SK-N-SH (cell line): ENCODE data around the gene KCND3. TPM values are rescaled to one million over a fixed set of nuclear protein-coding genes. Genes with fewer than 3 reads are reported as not detected.

Experiments used
- CTCF ChIA-PET: fragments of 300-600, 350-600 bp; formaldehyde crosslinking; extraction: SDS; loops from one replicate; lab custom pipeline; 2021; lab: Yijun Ruan, JAX
- POLR2A ChIA-PET: fragments of 350-600 bp; sonication (Branson Sonifier 250); formaldehyde crosslinking; extraction: SDS; loops from one replicate; lab custom pipeline; 2020; ENCODE audit warnings: antibody characterized with exemption, inconsistent platforms; lab: Yijun Ruan, JAX
- DNase-seq: peaks from one replicate; pipeline ENCODE4 v3.0.0; 2012
- H2AFZ ChIP-seq: fragments of 200-600 bp; sonication (generic); 2 replicates; pipeline ENCODE4 v1.8.1; 2016; ENCODE audit warnings: antibody characterized with exemption, mild to moderate bottlenecking, low read depth
- H3F3A ChIP-seq: fragments of 200-600 bp; sonication (generic); replicated peaks from 2 replicates; pipeline ENCODE3; 2016; ENCODE audit warnings: antibody characterized with exemption, mild to moderate bottlenecking; ENCODE audit not compliant: insufficient read depth
- H3K27ac ChIP-seq, 2 experiments: fragments of 200-500 bp in 1 of 2; fragments of 200-600 bp in 1 of 2; sonication (Bioruptor generic) in 1 of 2; sonication (generic), shearing (Covaris generic) in 1 of 2; 2 replicates each; pipeline versions ENCODE4 v1.5.1 to v1.6.1; 2014 to 2016; ENCODE audit warnings: low read depth in 2 of 2, inconsistent platforms in 1 of 2, low read length in 1 of 2, mild to moderate bottlenecking in 1 of 2, mixed read lengths in 1 of 2
- H3K27me3 ChIP-seq: fragments of 200-600 bp; sonication (generic), shearing (Covaris generic); 2 replicates; pipeline ENCODE4 v1.6.1; 2016; ENCODE audit warnings: mixed run types; ENCODE audit not compliant: insufficient read depth
- H3K36me3 ChIP-seq, 2 experiments: fragments of 200-500 bp in 1 of 2; fragments of 200-600 bp in 1 of 2; sonication (Bioruptor generic) in 1 of 2; sonication (generic) in 1 of 2; replicated peaks in 1 of 2; 2 replicates each; pipeline versions ENCODE3 to v1.5.1; 2014 to 2016; ENCODE audit warnings: low read length in 1 of 2, mild to moderate bottlenecking in 1 of 2; ENCODE audit not compliant: insufficient read depth in 2 of 2, control insufficient read depth in 1 of 2
- H3K4me1 ChIP-seq, 2 experiments: fragments of 200-500 bp in 1 of 2; fragments of 200-600 bp in 1 of 2; sonication (Bioruptor generic) in 1 of 2; sonication (generic), shearing (Covaris generic) in 1 of 2; 2 replicates each; pipeline versions ENCODE4 v1.5.1 to v1.6.1; 2014 to 2016; ENCODE audit warnings: low read depth in 1 of 2, low read length in 1 of 2, mixed run types in 1 of 2; ENCODE audit not compliant: insufficient read depth in 2 of 2, control insufficient read depth in 1 of 2
- H3K4me2 ChIP-seq: fragments of 200-600 bp; sonication (generic), shearing (Covaris generic); 2 replicates; pipeline ENCODE4 v1.6.1; 2017; ENCODE audit warnings: mixed run types
- H3K4me3 ChIP-seq, 2 experiments: fragments of 200-500 bp in 1 of 2; fragments of 200-600 bp in 1 of 2; sonication (Bioruptor generic) in 1 of 2; sonication (generic), shearing (Covaris generic) in 1 of 2; 2 replicates each; pipeline versions ENCODE4 v1.5.1 to v1.8.1; 2014 to 2016; ENCODE audit warnings: low read depth in 2 of 2, inconsistent platforms in 1 of 2, low read length in 1 of 2, mild to moderate bottlenecking in 1 of 2, mixed read lengths in 1 of 2, moderate library complexity in 1 of 2
- H3K79me2 ChIP-seq: fragments of 200-600 bp; sonication (generic); 2 replicates; pipeline ENCODE4 v1.8.1; 2017; ENCODE audit warnings: mild to moderate bottlenecking; ENCODE audit not compliant: insufficient read depth
- H3K9ac ChIP-seq: fragments of 200-600 bp; sonication (generic); 2 replicates; pipeline ENCODE4 v1.6.1; 2017; ENCODE audit warnings: mixed run types
- H3K9me2 ChIP-seq: fragments of 200-600 bp; sonication (generic); 2 replicates; pipeline ENCODE4 v1.6.1; 2017; ENCODE audit warnings: mixed run types
- H3K9me3 ChIP-seq: fragments of 200-600 bp; sonication (generic); 2 replicates; pipeline ENCODE4 v1.6.1; 2017; ENCODE audit warnings: mixed run types, mild to moderate bottlenecking, moderate library complexity
- H4K20me1 ChIP-seq: fragments of 200-600 bp; sonication (generic); 2 replicates; pipeline ENCODE4 v1.6.1; 2017; ENCODE audit warnings: mild to moderate bottlenecking, mixed run types; ENCODE audit not compliant: insufficient read depth
- CHD2 ChIP-seq: fragments of 150-350 bp; IDR thresholded peaks from 2 replicates; pipeline ENCODE4 v1.6.1; 2018; ENCODE audit warnings: low read length; ENCODE audit not compliant: partially characterized antibody
- EP300 ChIP-seq, 2 experiments: IDR thresholded peaks; 2 replicates each; pipeline versions ENCODE4 v1.4.0 to v1.6.1; 2012; ENCODE audit warnings: borderline replicate concordance in 1 of 2, low read depth in 1 of 2, low read length in 1 of 2
- EZH2phosphoT487 ChIP-seq: fragments of 200-600 bp; sonication (generic); IDR thresholded peaks from 2 replicates; pipeline ENCODE4 v1.6.1; 2017; ENCODE audit warnings: low read depth, mixed run types, mild to moderate bottlenecking, antibody characterized with exemption, moderate library complexity, borderline replicate concordance
- FOXM1 ChIP-seq: IDR thresholded peaks from 2 replicates; pipeline ENCODE4 v1.4.0; 2012; ENCODE audit warnings: low read depth, mild to moderate bottlenecking
- MAX ChIP-seq: IDR thresholded peaks from 2 replicates; pipeline ENCODE4 v1.4.0; 2012; ENCODE audit warnings: low read depth
- MEF2A ChIP-seq: IDR thresholded peaks from 2 replicates; pipeline ENCODE4 v1.4.0; 2012; ENCODE audit warnings: low read depth, borderline replicate concordance
- MXI1 ChIP-seq: IDR thresholded peaks from 2 replicates; pipeline ENCODE4 v1.6.1; 2012; ENCODE audit warnings: mild to moderate bottlenecking, low read depth, low read length, improper control_type of control experiment
- NRF1 ChIP-seq: IDR thresholded peaks from 2 replicates; pipeline ENCODE4 v1.6.1; 2012; ENCODE audit warnings: low read depth, mild to moderate bottlenecking, low read length
- POLR2AphosphoS5 ChIP-seq: IDR thresholded peaks from 2 replicates; pipeline ENCODE4 v1.6.1; 2012; ENCODE audit warnings: low read depth, low read length
- RAD21 ChIP-seq: IDR thresholded peaks from 2 replicates; pipeline ENCODE4 v1.6.1; 2012; ENCODE audit warnings: mild to moderate bottlenecking, low read length
- RCOR1 ChIP-seq: fragments of 150-350 bp; IDR thresholded peaks from 2 replicates; pipeline ENCODE4 v1.6.1; 2017; ENCODE audit warnings: antibody characterized with exemption, low read length
- REST ChIP-seq: IDR thresholded peaks from 2 replicates; pipeline ENCODE4 v1.6.1; 2012; ENCODE audit warnings: mild to moderate bottlenecking, low read depth, low read length, moderate library complexity
- RXRA ChIP-seq: IDR thresholded peaks from 2 replicates; pipeline ENCODE4 v1.4.0; 2012; ENCODE audit warnings: low read depth, mild to moderate bottlenecking, borderline replicate concordance
- SMC3 ChIP-seq: IDR thresholded peaks from 2 replicates; pipeline ENCODE4 v1.6.1; 2012; ENCODE audit warnings: low read depth, low read length, improper control_type of control experiment
- TEAD4 ChIP-seq: IDR thresholded peaks from 2 replicates; pipeline ENCODE4 v1.4.0; 2012; ENCODE audit warnings: mild to moderate bottlenecking, borderline replicate concordance; ENCODE audit not compliant: insufficient read depth
- YY1 ChIP-seq: IDR thresholded peaks from 2 replicates; pipeline ENCODE4 v1.4.0; 2012; ENCODE audit warnings: low read depth, mild to moderate bottlenecking
- ZBTB33 ChIP-seq: IDR thresholded peaks from 2 replicates; pipeline ENCODE4 v1.4.0; 2012; ENCODE audit warnings: low read depth, borderline replicate concordance
- WGBS: methylation state at CpG from one replicate; pipeline ENCODE4 v1.1.6; 2017; ENCODE audit warnings: low lambda C conversion rate; 5-methylcytosine and 5-hydroxymethylcytosine counted together
- polyA plus RNA-seq, 3 experiments: library from polyadenylated mRNA; depleted of rRNA; stranded (reverse); fragments of >200 nt; gene quantifications; 2 replicates each; pipeline ENCODE4 v1.2.3, GENCODE V29; 2012

Gene KCND3
- polyA plus RNA-seq, 1 of the 3 experiments (the other 2 are of a cell fraction) = not detected

- TF ChIP-seq ZBTB33 (no peak), MEF2A (no peak), RXRA (no peak), FOXM1 (no peak), RCOR1 (no peak), SMC3 (no peak), MXI1 (no peak), EZH2phosphoT487 (no peak), EP300 (IDR thresholded peaks at IDR 0.05; ENCODE audit: borderline replicate concordance in 1 of 2, low read depth in 1 of 2, low read length in 1 of 2) (no peak)
Measured at GRCh38 chr1:111819566-111820263, 169.8 kb downstream of the KCND3 start (continued).

GRCh38 chr1:111818546-111818945 is 170.9 kb downstream of the KCND3 start:
- CTCF ChIA-PET = no interaction called here
- WGBS = 15% methylated on average over 4 of the region's 5 CpGs

More at GRCh38 chr1:111818546-111818945, 170.9 kb downstream of the KCND3 start:
- H3K27me3 ChIP-seq = no peaks in the 10 kb centered on the region; the same call in 1 of the 2 replicates
- H3K9ac ChIP-seq = no peak overlapping the region
- no peak for TF ChIP-seq REST
- no peak for TF ChIP-seq SMC3
- no peak for TF ChIP-seq TEAD4
- no peak for TF ChIP-seq MAX
- TF ChIP-seq YY1 = no peak
- TF ChIP-seq POLR2AphosphoS5 = no peak
- no peak for TF ChIP-seq NRF1
- no peak for TF ChIP-seq MEF2A
- no peak for TF ChIP-seq CHD2
- no peak for TF ChIP-seq RAD21
- no peak overlapping the region for H3K4me3 ChIP-seq
- H2AFZ ChIP-seq = no peak overlapping the region
- no peaks in the 10 kb centered on the region for H4K20me1 ChIP-seq
- no peaks in the 10 kb centered on the region for H3K79me2 ChIP-seq
- H3K4me2 ChIP-seq = no peak overlapping the region
- no peaks in the 10 kb centered on the region for H3K9me2 ChIP-seq
- POLR2A ChIA-PET = no interaction called here
- no peak for DNase-seq
- no peaks in the 10 kb centered on the region for H3F3A ChIP-seq
- no peak overlapping the region for H3K27ac ChIP-seq
- H3K4me1 ChIP-seq = no peaks in the 10 kb centered on the region
- H3K36me3 ChIP-seq = no peaks in the 10 kb centered on the region
- no peaks in the 10 kb centered on the region for H3K9me3 ChIP-seq
